Mesothelial cell of epicardium (in vitro differentiated cells): ENCODE results near the gene SUMF1. TPM values are rescaled to one million over a fixed set of nuclear protein-coding genes. Genes with fewer than 3 reads are reported as not detected.

Source experiments
- DNase-seq, 2 experiments: peaks; one replicate each; pipeline ENCODE4 v3.0.0; 2021; ENCODE audit warnings: low spot score in 2 of 2; ENCODE audit not compliant: unreplicated experiment in 2 of 2
- H3K27ac Mint-ChIP-seq: 2 replicates; pipeline ENCODE4 v1.8.0; 2021; ENCODE audit warnings: mixed read lengths
- H3K27me3 Mint-ChIP-seq: 2 replicates; pipeline ENCODE4 v1.8.0; 2021; ENCODE audit warnings: low read depth, mixed read lengths
- H3K36me3 Mint-ChIP-seq: 2 replicates; pipeline ENCODE4 v1.8.0; 2021; ENCODE audit warnings: mixed read lengths
- H3K4me1 Mint-ChIP-seq: 2 replicates; pipeline ENCODE4 v1.8.0; 2021; ENCODE audit warnings: mixed read lengths
- H3K4me3 Mint-ChIP-seq: 2 replicates; pipeline ENCODE4 v1.8.0; 2021; ENCODE audit warnings: mild to moderate bottlenecking, moderate library complexity, mixed read lengths
- H3K9me3 Mint-ChIP-seq: 2 replicates; pipeline ENCODE4 v1.8.0; 2021; ENCODE audit warnings: mixed read lengths
- CTCF ChIP-seq: fragments of 200-600 bp; sonication (generic); IDR thresholded peaks from one replicate; pipeline ENCODE4 v1.5.0; 2021; ENCODE audit warnings: antibody characterized with exemption; ENCODE audit not compliant: unreplicated experiment
- total RNA-seq: library from RNA; stranded (reverse); gene quantifications from 3 replicates; pipeline ENCODE4 v1.2.1, GENCODE V29; 2021

SUMF1 gene
- total RNA-seq, 1 donor from 2014 or later, result 28.7 TPM

DNA sequence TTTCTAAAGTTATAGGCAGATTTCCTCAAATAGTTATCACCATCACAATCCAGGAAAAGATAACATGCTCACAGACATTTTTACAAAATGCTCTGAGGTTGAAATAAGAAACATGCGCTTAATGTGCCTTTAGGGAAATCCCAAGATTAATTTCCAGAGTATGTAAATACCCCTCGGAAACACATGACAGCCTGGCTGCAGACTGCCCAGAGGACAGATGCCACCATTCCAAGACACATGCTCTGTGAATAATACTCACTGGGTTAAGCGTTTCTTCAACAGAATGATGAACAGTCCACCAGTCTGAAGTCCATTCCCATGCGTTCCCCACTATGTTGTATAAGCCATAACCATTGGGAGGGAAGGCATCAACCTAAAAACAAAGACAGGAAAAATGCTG, 56.5 kb downstream of the SUMF1 start:
- H3K4me1 Mint-ChIP-seq, result peaks cover 17% of the 10 kb centered on the region
- no peaks in the 10 kb centered on the region for H3K27me3 Mint-ChIP-seq
- H3K27ac Mint-ChIP-seq, result no peak overlapping the region
- H3K36me3 Mint-ChIP-seq, result peaks cover 10% of the 10 kb centered on the region
- no peak for DNase-seq
- no peak for TF ChIP-seq CTCF
- H3K4me3 Mint-ChIP-seq, result no peak overlapping the region
- H3K9me3 Mint-ChIP-seq, result no peaks in the 10 kb centered on the region

DNA sequence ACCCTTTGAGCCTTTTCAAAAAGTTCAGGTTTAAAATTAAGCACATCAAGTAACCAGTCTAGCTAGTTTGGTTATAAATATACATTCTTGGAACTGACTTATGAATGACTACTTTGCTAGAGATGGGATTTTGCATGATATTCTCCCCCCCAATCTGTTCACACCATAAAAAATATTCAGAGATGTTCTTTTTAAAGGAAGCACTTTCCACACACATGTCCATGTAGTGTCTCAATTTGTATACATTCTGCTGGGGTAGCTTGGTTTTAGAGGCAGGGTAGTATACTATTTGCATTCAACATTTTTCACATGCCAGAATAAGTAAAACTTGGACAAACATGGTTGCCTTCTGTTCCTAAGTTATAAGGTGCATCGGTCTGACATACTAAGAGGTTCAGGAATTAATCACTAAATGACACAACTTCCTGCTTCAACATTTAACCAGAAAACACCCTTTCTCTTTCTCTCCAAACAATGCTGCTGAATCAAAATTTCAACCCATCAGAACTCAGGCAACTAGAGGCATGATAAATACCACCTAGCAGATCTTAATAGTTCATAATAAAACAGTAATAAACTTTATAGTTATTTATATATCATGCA, 57.0 kb downstream of the SUMF1 start:
- no peak for TF ChIP-seq CTCF
- H3K9me3 Mint-ChIP-seq, result no peaks in the 10 kb centered on the region
- H3K27me3 Mint-ChIP-seq, result no peaks in the 10 kb centered on the region
- H3K4me1 Mint-ChIP-seq, result peaks cover 17% of the 10 kb centered on the region
- H3K4me3 Mint-ChIP-seq, result no peak overlapping the region
- DNase-seq, result no peak
- no peak overlapping the region for H3K27ac Mint-ChIP-seq
- H3K36me3 Mint-ChIP-seq, result peaks cover 7% of the 10 kb centered on the region

DNA sequence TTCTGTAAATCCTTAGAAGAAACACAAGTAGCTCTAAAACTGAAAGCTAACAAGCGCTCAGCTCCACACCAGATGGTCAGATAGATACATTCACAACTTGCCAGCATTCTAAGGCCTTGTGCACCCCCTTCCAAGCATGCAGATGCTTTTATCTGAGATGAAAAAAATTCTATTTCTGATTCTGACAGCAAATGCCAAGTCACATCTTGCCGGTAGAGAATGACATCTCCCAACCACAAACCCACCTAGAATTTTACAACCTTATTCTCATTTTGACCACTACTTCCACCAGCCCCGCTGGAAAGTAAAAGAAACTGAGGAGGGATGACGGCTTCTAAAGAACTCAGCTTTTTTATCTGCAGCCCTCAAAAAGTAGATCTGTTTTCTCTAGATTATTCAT, 57.7 kb downstream of the SUMF1 start:
- Mint-ChIP-seq H3K36me3 (peaks cover 9% of the 10 kb centered on the region), H3K4me1 (peaks cover 17% of the 10 kb centered on the region), H3K4me3 (no peak overlapping the region), H3K27ac (no peak overlapping the region), H3K9me3 (no peaks in the 10 kb centered on the region), H3K27me3 (no peaks in the 10 kb centered on the region)
- no peak for TF ChIP-seq CTCF
- no peak for DNase-seq

- no peaks in the 10 kb centered on the region for H3K9me3 Mint-ChIP-seq
- DNase-seq, result no peak
- H3K27me3 Mint-ChIP-seq, result no peaks in the 10 kb centered on the region
- H3K27ac Mint-ChIP-seq, result no peak overlapping the region
- peaks cover 17% of the 10 kb centered on the region for H3K4me1 Mint-ChIP-seq
- peaks cover 9% of the 10 kb centered on the region for H3K36me3 Mint-ChIP-seq
- H3K4me3 Mint-ChIP-seq, result no peak overlapping the region
- no peak for TF ChIP-seq CTCF
Measured at GRCh38 chr3:4408958-4409357, 58.1 kb downstream of the SUMF1 start.

DNA sequence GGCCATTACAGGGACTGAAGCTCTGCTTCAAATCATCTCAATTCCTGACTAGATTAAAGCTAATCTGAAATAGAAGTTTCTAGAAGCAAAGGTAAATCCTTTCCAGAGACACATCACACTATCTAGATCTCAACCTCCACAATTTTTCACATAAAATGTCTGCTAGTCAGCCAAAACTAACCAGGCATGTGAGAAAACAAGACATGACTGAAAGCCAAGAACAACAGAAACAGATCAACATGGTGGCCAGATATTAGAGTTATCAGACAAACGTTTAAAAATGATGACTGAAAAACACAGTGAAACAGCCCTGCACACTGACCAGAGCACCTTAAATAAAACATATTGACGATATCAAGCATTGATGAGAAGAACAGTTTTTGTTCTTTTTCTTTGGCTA, 59.1 kb downstream of the SUMF1 start:
- H3K27me3 Mint-ChIP-seq, result no peaks in the 10 kb centered on the region
- H3K4me3 Mint-ChIP-seq, result no peak overlapping the region
- TF ChIP-seq CTCF, result no peak
- peaks cover 16% of the 10 kb centered on the region for H3K36me3 Mint-ChIP-seq
- no peak for DNase-seq
- H3K27ac Mint-ChIP-seq, result no peak overlapping the region
- H3K9me3 Mint-ChIP-seq, result no peaks in the 10 kb centered on the region
- H3K4me1 Mint-ChIP-seq, result peaks cover 17% of the 10 kb centered on the region
